Activated CD8-positive, alpha-beta memory T cell treated with anti-CD3 and anti-CD28 coated beads, Interleukin-2, amount 50 U/mL, for 1 hour (primary cell): ENCODE results near the gene RSRP1.
A peak's percentile ranks its signal among the peaks of the same experiment; 100 is the strongest.
"Not testable (repeated sequence)": the region's sequence is repeated elsewhere in the genome, so short reads cannot be mapped to it uniquely, and the experiment has no call there.

ENCODE experiments used
- DNase-seq: peaks from one replicate; pipeline ENCODE4 v3.0.0-alpha.2; 2020; ENCODE audit errors: extremely low read depth

Gene RSRP1

GRCh38 chr1:25247024-25247828 lies at the start of gene RSRP1:
RSRP1 (minus strand) TSS chr1:25247454; CDS start chr1:25246963, 491 bp downstream.
- peak; percentile 100 for DNase-seq

- DNase-seq = not testable (repeated sequence)
These were observed 49.2 kb upstream of the RSRP1 start for GRCh38 chr1:25296501-25296900.

- DNase-seq = not testable (repeated sequence)
These were observed 47.9 kb upstream of the RSRP1 start for GRCh38 chr1:25294889-25295826.

- DNase-seq = not testable (repeated sequence)
These were observed 46.2 kb upstream of the RSRP1 start for GRCh38 chr1:25293426-25293825.

- DNase-seq = not testable (repeated sequence)
These were observed 42.8 kb upstream of the RSRP1 start for GRCh38 chr1:25290043-25290442.

DNA sequence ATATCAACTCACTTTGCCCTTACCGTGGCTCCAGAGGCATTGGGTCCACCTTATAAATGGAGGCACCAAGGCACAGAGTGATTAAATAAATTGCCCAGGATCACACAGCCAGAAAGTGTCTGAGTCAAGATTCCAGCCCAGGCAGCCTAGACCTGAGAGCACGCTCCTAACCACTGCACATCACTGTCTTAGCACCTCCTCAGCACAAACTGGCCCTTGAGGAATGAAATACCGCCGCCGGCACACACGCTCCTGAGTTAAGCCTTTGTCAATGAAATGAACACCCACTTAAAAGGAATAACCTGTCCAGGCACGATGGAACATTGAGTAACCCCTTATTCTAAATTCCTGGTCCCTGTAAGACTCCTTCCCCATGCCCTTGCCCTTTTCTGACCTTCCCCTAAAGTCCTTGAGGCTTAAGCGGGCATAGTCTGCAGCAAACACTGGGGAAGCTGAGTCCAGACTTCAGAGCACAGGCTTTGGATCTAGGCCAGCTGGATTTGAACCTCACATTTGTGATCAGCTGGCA lies 41.4 kb upstream of the RSRP1 start:
- not testable (repeated sequence) for DNase-seq

DNA sequence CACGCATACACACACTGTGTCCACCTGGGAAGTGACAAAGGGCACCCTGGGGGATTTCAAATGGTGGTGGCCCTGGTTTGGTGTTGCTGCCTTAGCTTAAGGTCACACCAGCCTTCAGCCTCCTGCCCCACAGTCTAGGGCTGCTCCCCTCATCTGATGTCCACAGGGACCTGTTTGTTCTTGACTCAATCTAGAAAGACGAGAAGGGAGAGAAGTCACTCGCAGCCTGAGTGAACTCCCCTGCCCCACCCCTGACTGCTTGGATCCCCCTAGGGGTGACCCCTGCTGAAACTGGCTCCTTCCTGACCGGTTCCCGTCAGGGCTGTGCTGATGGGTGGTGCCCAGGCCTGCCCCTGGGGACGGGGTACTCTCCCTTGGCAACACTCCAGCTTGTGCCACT lies 39.9 kb upstream of the RSRP1 start:
- DNase-seq = not testable (repeated sequence)

GRCh38 chr1:25285862-25286261 lies 38.6 kb upstream of the RSRP1 start:
- not testable (repeated sequence) for DNase-seq

DNA sequence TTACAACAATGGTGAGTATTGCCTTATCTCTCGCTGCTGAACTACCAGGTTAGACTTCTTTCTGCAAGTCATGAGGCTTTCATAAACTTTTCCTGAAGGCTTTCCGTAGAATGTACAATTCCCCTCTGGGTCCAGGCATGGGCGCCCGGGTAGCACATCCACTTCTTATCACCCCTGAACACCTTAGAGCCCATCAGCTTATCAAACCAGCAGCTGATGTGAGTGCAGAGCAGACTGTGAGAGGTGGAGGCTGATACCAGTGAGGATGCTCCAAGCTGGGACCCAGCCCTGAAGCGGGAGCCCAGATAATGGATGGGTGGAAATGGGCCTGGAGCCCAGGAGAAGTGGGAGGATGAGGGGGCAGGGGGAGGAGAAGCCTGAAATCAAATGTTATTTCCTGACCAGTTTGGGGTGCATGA lies 32.4 kb upstream of the RSRP1 start:
- DNase-seq = not testable (repeated sequence)

DNA sequence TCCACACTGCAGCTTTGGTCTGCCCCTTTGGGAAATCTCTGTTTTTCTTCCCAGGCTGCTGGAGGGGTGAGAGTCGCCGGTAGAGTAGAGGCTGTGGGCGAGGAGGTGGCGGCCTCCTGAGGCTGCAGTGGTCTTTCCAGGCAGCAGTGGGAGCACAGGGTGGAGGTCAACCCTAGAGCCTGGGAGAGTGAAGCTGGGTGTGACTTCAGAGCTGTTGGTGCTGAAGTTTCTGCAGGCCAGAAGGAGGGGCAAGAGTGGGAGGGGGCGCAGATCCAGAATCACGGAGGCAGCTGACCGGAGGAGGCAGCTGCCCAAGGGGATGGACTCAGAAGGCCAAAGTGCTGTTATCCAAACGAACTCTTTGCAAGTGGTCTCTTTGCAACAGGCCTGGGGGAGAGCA lies 31.5 kb upstream of the RSRP1 start:
- DNase-seq = not testable (repeated sequence)

DNA sequence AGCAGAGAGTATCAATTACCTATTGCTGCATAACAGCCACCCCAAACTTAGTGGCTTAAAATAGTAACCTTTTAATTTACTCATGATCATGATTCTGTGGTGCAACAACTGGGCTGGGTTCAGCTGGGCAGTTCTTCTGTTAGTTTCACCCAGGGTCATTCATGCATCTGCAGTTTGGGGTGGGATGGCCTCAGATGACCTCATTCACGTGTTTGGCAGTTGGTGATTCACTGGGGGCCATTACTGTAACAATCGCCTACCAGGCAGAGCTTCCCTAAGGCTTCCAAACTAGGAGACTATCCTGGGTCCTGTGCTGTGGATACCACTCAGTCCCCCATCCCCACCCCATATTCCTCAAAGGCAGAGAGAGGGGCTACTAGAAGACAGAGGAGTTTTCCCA lies 31.1 kb upstream of the RSRP1 start:
- DNase-seq = not testable (repeated sequence)

GRCh38 chr1:25277295-25277694 lies 30.0 kb upstream of the RSRP1 start:
- DNase-seq = not testable (repeated sequence)

- not testable (repeated sequence) for DNase-seq
These were observed 28.4 kb upstream of the RSRP1 start for GRCh38 chr1:25275648-25276047.

DNA sequence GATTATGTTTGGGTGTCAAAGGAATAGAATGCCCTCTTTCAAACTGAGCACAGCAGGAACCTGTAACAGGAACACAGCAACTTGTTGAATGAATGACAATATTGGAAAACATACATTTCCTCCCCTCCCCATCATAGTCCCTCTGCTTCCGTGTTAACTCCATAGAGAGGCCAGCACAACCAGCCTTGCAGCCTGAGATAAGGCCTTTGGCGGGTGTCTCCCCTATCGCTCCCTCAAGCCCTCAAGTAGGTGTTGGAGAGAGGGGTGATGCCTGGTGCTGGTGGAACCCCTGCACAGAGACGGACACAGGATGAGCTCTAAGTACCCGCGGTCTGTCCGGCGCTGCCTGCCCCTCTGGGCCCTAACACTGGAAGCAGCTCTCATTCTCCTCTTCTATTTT lies 25.0 kb upstream of the RSRP1 start, which contains the start of gene RHD:
TSS of gene RHD (plus strand) at position 272 of the 400 bp plus-strand sequence. CDS start at position 311, 39 bp downstream.
- DNase-seq = not testable (repeated sequence)

- not testable (repeated sequence) for DNase-seq
These were observed 21.0 kb upstream of the RSRP1 start for GRCh38 chr1:25268143-25268760.

GRCh38 chr1:25267288-25268142 lies 20.3 kb upstream of the RSRP1 start:
- DNase-seq = peak; percentile 64

DNA sequence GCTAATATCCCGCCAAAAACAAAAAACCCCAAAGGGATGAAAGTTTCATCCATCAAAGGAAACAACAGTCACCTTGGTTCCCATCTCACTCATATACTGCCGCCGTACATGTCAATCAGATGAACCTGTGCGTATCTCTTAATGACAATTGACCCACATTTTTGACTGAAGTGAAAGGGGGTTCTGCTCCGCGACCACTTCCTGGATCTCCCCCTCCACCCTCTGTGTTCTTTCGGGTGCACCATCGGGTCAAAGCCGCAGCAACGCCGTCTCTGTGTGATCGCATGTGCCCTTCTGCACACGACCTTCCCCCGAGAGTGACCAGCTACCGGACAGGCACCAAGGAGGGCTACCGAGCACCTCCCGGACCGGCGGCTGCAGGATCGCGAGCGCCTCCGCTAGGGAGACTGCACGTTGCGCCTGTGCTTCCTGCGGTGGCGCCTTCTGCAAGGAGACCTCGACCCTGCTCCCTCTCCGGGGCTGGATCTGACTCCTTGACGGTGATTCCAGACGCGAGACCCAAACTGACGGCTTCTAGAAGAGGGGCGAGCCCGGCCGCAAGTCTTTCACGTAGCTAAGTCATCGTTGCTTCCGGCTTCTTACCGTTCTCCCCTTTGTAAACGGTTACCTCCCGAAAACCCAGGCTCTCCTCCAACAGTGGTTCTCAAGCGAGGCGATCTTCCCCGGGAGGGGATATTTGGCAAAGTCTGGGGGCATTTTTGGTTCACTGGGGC lies 19.5 kb upstream of the RSRP1 start:
- DNase-seq = not testable (repeated sequence)

GRCh38 chr1:25260336-25260735 lies 13.1 kb upstream of the RSRP1 start:
- not testable (repeated sequence) for DNase-seq

DNA sequence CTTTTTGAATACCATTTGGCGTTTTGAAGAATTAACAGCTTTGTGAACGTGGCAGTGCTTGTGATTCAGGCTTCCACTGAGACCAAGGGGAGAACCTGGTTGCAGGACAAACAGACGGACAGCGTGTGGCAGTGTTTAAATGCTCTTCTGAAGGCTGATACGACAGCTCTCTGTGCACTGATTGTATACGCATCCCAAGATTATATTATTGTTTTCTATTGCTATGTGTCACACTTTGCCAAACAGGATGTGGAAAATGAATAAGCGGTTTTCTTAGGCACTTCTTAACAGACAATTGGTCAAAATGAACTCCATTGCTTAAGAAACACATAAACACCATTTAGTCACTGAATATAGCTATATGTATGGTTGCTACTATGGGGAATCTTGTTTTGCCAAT lies 12.6 kb upstream of the RSRP1 start:
- DNase-seq = not testable (repeated sequence)

DNA sequence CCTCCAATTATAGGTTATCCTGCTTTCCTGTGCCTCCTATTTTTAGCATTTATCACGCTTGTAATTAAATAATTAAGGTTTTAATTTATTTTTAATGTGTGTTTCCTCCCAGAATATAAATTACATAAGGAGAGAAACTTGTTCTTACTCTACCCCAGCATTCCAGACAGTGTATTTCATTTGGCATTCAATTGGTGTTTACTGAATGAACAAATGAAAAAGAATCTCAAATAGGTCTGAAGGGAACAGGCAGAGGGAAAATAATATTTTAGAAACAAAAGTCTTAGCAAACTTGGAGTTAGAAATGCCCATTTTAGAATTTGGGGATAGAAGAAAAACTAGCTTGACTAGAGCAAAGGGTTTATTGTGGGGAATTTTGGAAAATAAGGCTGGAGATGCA lies 9.9 kb upstream of the RSRP1 start:
- DNase-seq = no peak
